ENCODE data around the gene FDX1. TPM values are rescaled to one million over a fixed set of nuclear protein-coding genes. Genes with fewer than 3 reads are reported as not detected.

FDX1 gene
- total RNA-seq, 1 experiment from 2014 or later: 15.6 TPM

DNA sequence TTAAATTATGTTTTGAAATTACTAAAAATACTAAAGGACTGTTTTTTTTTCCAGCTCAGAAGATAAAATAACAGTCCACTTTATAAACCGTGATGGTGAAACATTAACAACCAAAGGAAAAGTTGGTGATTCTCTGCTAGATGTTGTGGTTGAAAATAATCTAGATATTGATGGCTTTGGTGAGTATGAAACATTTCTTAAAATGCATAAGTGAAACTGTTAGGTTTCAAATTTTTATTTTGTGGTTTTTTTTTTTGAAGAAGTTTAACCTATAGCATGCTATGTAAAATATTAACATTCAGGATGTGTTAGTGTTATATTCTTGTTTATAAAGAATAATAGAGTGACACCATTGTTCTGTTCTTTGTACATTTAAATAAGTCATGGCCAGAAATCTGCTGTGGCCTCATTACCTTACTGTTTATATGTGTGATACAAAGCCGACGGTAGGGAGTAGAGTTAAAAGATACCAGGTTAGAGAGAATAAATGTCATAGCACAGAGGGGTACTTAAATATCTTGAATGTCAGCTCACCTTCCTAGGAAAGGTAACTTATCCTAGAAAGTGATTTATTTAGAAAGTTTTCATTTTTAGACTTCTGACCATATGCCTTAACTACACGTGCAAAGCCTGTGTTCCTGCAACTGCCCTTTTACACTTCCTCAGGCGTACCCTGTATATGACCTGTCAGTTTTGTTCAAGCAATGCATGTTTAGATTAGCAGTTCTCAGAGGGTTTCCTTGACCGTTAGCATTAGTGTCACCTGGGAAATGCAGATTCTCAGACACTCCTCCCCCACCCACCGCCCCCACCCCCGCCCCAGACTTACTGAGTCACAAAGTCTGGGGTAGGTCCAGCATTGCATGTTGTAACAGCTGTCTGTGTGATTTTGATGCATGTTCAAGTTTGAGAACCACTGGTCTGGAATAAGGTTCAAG, 6.3 kb downstream of the FDX1 start:
- H3K9me3 ChIP-seq (replicated peaks): no peaks in the 10 kb centered on the region
- peaks cover 19% of the 10 kb centered on the region for H3K4me1 ChIP-seq (replicated peaks)
- no peak for DNase-seq (ENCODE audit: low read depth in 1 of 2, low spot score in 2 of 2)
- H3K27me3 ChIP-seq (replicated peaks): no peaks in the 10 kb centered on the region
- no peak overlapping the region for H3K4me3 ChIP-seq
- H3K36me3 ChIP-seq: peaks cover 6% of the 10 kb centered on the region
- no peak overlapping the region for H3K27ac ChIP-seq

DNA sequence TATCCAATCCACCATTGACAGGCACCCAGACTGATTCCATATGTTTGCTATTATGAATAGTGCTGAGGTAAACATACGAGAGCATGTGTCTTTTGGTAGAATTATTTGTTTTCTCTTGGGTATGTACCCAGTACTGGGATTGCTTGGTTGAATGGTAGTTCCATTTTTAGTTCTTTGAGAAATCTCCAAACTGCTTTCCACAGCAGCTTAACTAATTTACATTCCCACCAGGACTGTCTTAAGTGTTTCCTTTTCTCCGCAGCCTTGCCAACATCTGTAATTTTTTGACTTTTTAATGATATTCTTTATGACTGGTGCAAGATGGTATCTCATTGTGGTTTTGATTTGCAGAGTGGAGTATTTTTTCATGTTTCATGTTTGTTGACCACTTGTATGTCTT, 8.3 kb downstream of the FDX1 start:
- Histone ChIP-seq H3K36me3 (peaks cover 7% of the 10 kb centered on the region), H3K4me1 (replicated peaks) (peaks cover 7% of the 10 kb centered on the region), H3K27ac (no peak overlapping the region), H3K9me3 (replicated peaks) (no peaks in the 10 kb centered on the region), H3K27me3 (replicated peaks) (no peaks in the 10 kb centered on the region), H3K4me3 (no peak overlapping the region)
- no peak for DNase-seq (ENCODE audit: low read depth in 1 of 2, low spot score in 2 of 2)

DNA sequence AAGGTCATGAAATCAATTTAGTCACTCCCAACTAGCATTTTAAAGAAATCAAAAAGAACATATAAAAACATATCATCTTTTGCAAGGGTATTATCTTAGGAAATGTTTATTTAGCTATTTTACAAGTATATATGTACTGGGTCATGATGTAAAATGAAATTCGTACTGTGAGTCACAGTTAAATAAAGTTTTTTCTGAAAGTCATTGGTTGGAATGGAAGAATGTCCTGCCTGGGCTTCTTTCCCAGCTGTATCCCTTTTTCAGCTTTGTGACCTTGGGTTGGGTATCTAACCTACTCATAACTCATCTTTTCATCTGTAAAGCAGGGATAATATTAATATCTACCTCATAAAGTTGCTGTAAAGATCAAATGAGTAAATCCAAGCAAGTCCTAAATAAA, 15.7 kb downstream of the FDX1 start:
- no peaks in the 10 kb centered on the region for H3K4me1 ChIP-seq (replicated peaks)
- no peaks in the 10 kb centered on the region for H3K9me3 ChIP-seq (replicated peaks)
- H3K27ac ChIP-seq: no peak overlapping the region
- DNase-seq (ENCODE audit: low read depth in 1 of 2, low spot score in 2 of 2): no peak
- H3K36me3 ChIP-seq: peaks cover 6% of the 10 kb centered on the region
- no peaks in the 10 kb centered on the region for H3K27me3 ChIP-seq (replicated peaks)
- H3K4me3 ChIP-seq: no peak overlapping the region

DNA sequence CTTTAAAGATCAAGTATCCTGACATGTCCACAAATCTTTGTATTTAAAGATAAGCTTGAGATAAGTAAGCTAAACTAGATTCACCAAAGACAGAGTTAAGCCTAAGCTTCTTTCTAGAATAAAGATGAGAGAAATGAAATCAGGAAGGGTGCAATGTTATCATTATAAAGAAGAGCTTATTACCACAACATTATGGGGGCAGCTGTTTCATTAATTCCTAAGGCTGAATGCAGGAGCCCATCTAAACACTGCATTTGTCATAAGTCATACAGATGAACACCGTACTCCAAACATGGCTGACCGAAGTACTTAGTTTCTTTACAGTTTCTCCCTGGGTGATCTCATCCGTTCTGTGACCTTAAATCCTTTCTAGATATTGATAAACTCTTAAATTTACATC, 16.3 kb downstream of the FDX1 start:
- DNase-seq (ENCODE audit: low read depth in 1 of 2, low spot score in 2 of 2): no peak
- no peaks in the 10 kb centered on the region for H3K9me3 ChIP-seq (replicated peaks)
- H3K27me3 ChIP-seq (replicated peaks): no peaks in the 10 kb centered on the region
- no peak overlapping the region for H3K4me3 ChIP-seq
- H3K36me3 ChIP-seq: no peaks in the 10 kb centered on the region; the same call in 1 of the 2 replicates
- H3K4me1 ChIP-seq (replicated peaks): no peaks in the 10 kb centered on the region
- H3K27ac ChIP-seq: no peak overlapping the region

DNA sequence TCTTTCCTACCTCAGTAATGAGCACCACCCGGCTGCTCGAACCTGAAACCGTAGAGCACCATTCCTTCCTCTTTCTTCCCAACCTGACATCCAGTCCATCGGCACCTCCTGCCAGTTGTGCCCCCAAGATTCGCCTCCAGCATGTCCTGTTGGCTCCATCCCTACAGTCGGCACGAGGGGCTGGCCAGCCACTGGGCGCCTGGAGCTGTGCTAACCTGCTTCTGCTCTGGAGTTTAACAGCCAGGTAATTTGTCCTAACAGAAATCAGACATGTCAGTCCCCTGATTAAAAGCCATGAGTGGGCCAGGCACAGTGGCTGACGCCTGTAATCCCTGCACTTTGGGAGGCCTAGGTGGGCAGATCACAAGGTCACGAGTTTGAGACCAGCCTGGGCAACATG, 16.8 kb downstream of the FDX1 start:
- H3K36me3 ChIP-seq: no peaks in the 10 kb centered on the region
- H3K27ac ChIP-seq: no peak overlapping the region
- H3K9me3 ChIP-seq (replicated peaks): no peaks in the 10 kb centered on the region
- no peak overlapping the region for H3K4me3 ChIP-seq
- no peaks in the 10 kb centered on the region for H3K4me1 ChIP-seq (replicated peaks)
- H3K27me3 ChIP-seq (replicated peaks): no peaks in the 10 kb centered on the region
- DNase-seq (ENCODE audit: low read depth in 1 of 2, low spot score in 2 of 2): no peak

GRCh38 chr11:110447343-110447742, 17.6 kb downstream of the FDX1 start:
- Histone ChIP-seq H3K4me3 (no peak overlapping the region), H3K36me3 (no peaks in the 10 kb centered on the region)

DNA sequence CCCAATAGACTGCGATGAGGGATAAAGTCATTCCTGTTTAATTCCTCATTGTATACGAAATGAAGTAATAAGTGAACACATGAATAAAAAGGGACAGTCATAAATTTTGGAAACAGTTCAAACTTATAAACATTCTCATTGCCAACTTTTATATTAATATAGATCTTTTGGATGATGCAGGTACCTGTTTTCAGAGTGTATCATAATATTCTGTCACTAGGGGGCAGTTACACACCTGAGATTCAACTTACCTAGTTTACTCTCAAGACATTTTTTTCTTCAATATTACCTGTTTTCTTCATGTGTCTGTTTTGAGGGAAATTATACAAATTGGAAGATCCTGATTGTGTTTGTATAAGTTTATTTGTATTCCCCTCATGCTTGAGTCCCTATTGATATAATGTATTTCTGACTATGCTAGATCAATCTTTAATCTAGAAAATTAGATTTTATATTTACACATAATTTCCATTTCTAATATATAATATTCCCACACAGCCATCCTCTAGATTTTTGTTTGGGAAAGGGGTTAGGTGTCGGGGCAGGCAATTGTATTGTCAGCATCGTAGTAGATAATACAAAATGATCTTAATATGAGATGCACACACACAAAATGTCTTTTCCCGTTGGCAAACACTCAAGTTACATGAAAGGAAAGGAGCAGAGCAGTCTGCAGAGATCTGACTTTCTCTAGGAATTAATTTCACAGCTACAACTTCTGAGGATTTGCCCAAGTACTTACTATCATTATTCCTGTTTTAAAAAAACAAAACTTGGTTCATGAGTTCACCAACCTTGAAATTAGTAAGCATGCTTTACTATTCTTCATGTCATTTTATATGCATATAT, 18.4 kb downstream of the FDX1 start:
- Histone ChIP-seq H3K27me3 (replicated peaks) (no peaks in the 10 kb centered on the region), H3K9me3 (replicated peaks) (no peaks in the 10 kb centered on the region), H3K4me1 (replicated peaks) (no peaks in the 10 kb centered on the region), H3K4me3 (no peak overlapping the region), H3K36me3 (no peaks in the 10 kb centered on the region), H3K27ac (no peak overlapping the region)
- DNase-seq (ENCODE audit: low read depth in 1 of 2, low spot score in 2 of 2): no peak

More at GRCh38 chr11:110447343-110447742, 17.6 kb downstream of the FDX1 start:
- H3K27me3 ChIP-seq (replicated peaks): no peaks in the 10 kb centered on the region
- H3K9me3 ChIP-seq (replicated peaks): no peaks in the 10 kb centered on the region
- no peaks in the 10 kb centered on the region for H3K4me1 ChIP-seq (replicated peaks)
- no peak overlapping the region for H3K27ac ChIP-seq
- no peak for DNase-seq (ENCODE audit: low read depth in 1 of 2, low spot score in 2 of 2)

DNA sequence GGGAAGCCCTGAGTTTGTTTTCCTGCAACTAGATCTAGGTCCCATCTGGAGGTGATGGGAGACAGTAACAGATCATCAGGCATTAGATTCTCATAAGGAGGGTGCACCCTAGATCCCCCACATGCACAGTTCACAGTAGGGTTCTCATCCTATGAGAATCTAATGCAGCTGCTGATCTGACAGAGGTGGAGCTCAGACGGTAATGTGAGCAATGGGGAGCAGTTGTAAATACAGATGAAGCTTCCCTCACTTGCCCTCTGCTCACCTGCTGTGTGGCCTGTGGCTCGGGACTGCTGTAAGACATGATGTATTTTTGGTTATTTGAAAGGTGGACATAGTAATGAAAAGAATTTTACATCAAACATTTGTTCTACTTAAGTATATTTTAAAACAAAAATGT, 20.5 kb downstream of the FDX1 start:
- H3K4me3 ChIP-seq: no peak overlapping the region
- no peaks in the 10 kb centered on the region for H3K4me1 ChIP-seq (replicated peaks)
- H3K36me3 ChIP-seq: no peaks in the 10 kb centered on the region
- no peaks in the 10 kb centered on the region for H3K27me3 ChIP-seq (replicated peaks)
- no peak overlapping the region for H3K27ac ChIP-seq
- no peak for DNase-seq (ENCODE audit: low read depth in 1 of 2, low spot score in 2 of 2)
- H3K9me3 ChIP-seq (replicated peaks): no peaks in the 10 kb centered on the region

DNA sequence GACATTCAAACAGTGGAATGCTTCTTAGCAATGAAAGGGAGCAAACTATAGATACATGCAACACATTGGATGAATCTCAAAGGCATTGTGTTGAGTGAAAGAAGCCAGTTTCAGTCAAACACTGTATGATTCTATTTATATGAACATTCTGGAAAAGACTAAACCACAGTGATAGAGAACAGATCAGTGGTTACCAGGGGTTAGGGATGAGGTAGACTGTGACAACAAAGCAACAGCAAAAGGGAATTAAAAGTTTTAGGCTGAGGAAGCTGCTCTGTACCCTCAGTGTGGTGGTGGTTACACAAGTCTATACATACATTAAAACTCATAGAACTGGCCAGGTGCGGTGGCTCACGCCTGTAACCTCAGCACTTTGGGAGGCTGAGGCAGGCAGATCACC, 23.0 kb downstream of the FDX1 start:
- Histone ChIP-seq H3K27ac (no peak overlapping the region), H3K4me1 (replicated peaks) (no peaks in the 10 kb centered on the region), H3K36me3 (no peaks in the 10 kb centered on the region), H3K27me3 (replicated peaks) (no peaks in the 10 kb centered on the region), H3K9me3 (replicated peaks) (no peaks in the 10 kb centered on the region), H3K4me3 (no peak overlapping the region)
- DNase-seq (ENCODE audit: low read depth in 1 of 2, low spot score in 2 of 2): no peak

DNA sequence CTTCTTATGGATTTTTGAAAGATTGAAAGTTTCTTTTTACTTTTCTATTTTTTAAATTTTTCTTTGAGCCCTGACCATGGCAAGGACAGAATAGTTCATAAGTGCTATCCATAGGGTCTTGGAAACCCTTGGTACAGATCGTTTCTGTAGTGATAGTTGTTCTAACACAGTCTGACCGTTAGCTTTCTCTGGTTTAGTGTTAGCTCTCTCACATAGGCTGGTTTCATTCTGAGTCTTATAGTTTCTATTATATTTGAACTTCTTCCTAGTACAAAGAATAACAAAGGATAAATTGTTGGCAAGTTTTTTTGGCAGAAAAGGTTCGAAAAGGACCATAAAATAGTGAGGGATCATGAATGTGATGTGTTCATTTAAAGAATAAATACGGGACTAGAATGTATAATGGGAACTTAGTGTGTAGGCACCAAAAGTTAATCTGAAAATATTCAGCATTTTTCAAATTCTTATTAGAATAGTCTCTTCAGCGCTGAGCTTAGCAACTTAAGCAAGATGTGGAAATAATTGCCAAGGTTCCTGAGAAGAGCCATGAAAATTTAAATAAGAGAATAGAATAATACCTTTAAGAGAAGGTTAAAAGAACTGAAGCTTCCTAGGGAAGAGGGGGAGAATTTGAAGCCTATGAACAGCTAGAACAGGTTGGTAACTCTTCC, 24.1 kb downstream of the FDX1 start:
- Histone ChIP-seq H3K4me3 (no peak overlapping the region), H3K27me3 (replicated peaks) (no peaks in the 10 kb centered on the region), H3K9me3 (replicated peaks) (no peaks in the 10 kb centered on the region), H3K4me1 (replicated peaks) (no peaks in the 10 kb centered on the region), H3K27ac (no peak overlapping the region), H3K36me3 (no peaks in the 10 kb centered on the region)
- no peak for DNase-seq (ENCODE audit: low read depth in 1 of 2, low spot score in 2 of 2)

DNA sequence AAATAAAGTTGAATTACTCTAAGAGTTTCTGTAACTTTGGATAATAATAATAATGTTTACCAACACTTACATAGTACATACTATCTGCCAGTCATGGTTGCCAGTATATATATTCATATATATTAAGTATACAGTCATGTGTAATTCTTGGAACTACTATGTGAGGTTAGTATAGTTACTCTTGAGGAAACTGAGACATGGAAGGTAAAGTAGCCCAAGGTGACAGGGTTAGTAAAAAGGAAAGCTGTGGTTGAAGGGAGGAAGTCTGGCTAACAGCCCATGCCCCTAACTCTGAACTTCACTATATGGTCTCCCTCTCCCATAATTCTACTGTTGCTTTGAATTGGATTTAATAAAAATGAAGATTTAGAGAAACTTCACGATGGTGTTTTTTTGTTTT, 24.9 kb downstream of the FDX1 start:
- Histone ChIP-seq H3K27me3 (replicated peaks) (no peaks in the 10 kb centered on the region), H3K9me3 (replicated peaks) (no peaks in the 10 kb centered on the region), H3K36me3 (no peaks in the 10 kb centered on the region), H3K4me1 (replicated peaks) (no peaks in the 10 kb centered on the region), H3K27ac (no peak overlapping the region), H3K4me3 (no peak overlapping the region)
- DNase-seq (ENCODE audit: low read depth in 1 of 2, low spot score in 2 of 2): no peak

DNA sequence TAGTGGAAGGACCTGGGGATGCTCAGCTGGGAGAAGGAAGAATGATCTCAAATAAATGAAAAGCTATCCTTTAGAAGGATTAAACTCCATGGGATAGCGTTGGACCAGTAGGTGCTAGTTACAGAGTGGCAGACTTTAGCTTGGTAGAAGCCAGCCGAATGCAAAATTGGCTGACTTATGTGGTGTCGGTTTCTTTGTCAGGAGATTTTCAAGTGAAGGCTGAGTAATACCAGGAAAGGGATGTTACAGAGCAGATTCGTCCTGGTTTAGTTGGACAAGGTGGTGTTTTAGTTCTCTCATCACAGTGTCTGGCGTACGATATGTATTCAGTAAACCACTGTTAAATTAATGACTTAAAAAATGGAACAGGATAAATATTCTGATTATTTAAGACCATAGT, 26.0 kb downstream of the FDX1 start:
- Histone ChIP-seq H3K4me3 (no peak overlapping the region), H3K36me3 (no peaks in the 10 kb centered on the region), H3K4me1 (replicated peaks) (no peaks in the 10 kb centered on the region), H3K27ac (no peak overlapping the region), H3K9me3 (replicated peaks) (no peaks in the 10 kb centered on the region), H3K27me3 (replicated peaks) (no peaks in the 10 kb centered on the region)
- no peak for DNase-seq (ENCODE audit: low read depth in 1 of 2, low spot score in 2 of 2)

- Histone ChIP-seq H3K36me3 (no peaks in the 10 kb centered on the region), H3K27ac (no peak overlapping the region), H3K27me3 (replicated peaks) (no peaks in the 10 kb centered on the region), H3K9me3 (replicated peaks) (no peaks in the 10 kb centered on the region), H3K4me1 (replicated peaks) (no peaks in the 10 kb centered on the region), H3K4me3 (no peak overlapping the region)
- DNase-seq (ENCODE audit: low read depth in 1 of 2, low spot score in 2 of 2): no peak
These were observed 33.4 kb downstream of the FDX1 start for GRCh38 chr11:110463153-110463552.

GRCh38 chr11:110465231-110465630, 35.5 kb downstream of the FDX1 start:
- H3K36me3 ChIP-seq: no peaks in the 10 kb centered on the region
- H3K27me3 ChIP-seq (replicated peaks): no peaks in the 10 kb centered on the region
- DNase-seq (ENCODE audit: low read depth in 1 of 2, low spot score in 2 of 2): no peak
- no peak overlapping the region for H3K4me3 ChIP-seq
- H3K4me1 ChIP-seq (replicated peaks): no peaks in the 10 kb centered on the region
- H3K27ac ChIP-seq: no peak overlapping the region
- no peaks in the 10 kb centered on the region for H3K9me3 ChIP-seq (replicated peaks)

Data from SJSA1 (cell line).